Measurements from ENCODE around the gene IGFBP7. TPM values are rescaled to one million over a fixed set of nuclear protein-coding genes. Genes with fewer than 3 reads are reported as not detected.

IGFBP7 gene
- total RNA-seq, 4 donors from 2014 or later: 1,415 to 3,184 (median 2,179) TPM

GRCh38 chr4:57020467-57021101 lies 89.6 kb downstream of the IGFBP7 start:
- Histone ChIP-seq H3K36me3 (peaks cover 0 to 93% (median 30%) of the 10 kb centered on the region in 3 donors), H3K4me1 (peaks cover 0 to 3% (median 0%) of the 10 kb centered on the region in 4 donors), H3K27me3 (no peaks in the 10 kb centered on the region), H3K4me3 (no peak overlapping the region), H3K27ac (no peak overlapping the region), H3K9me3 (no peaks in the 10 kb centered on the region)
- DNase-seq (ENCODE audit: low spot score in 2 of 2): no peak
- TF ChIP-seq EP300 (IDR thresholded peaks at IDR 0.05) (no peak), POLR2A (IDR thresholded peaks at IDR 0.05) (no peak), CTCF (IDR thresholded peaks at IDR 0.05) (no peak)
- 91 to 93% methylated on average over 5 of the region's 5 CpGs for WGBS, 2 donors

- Histone ChIP-seq H3K9me3 (no peaks in the 10 kb centered on the region), H3K4me1 (peaks cover 0 to 3% (median 0%) of the 10 kb centered on the region in 4 donors), H3K36me3 (peaks cover 0 to 90% (median 27%) of the 10 kb centered on the region in 3 donors), H3K27ac (no peak overlapping the region), H3K4me3 (no peak overlapping the region), H3K27me3 (no peaks in the 10 kb centered on the region)
- TF ChIP-seq POLR2A (IDR thresholded peaks at IDR 0.05) (no peak), EP300 (IDR thresholded peaks at IDR 0.05) (no peak), CTCF (IDR thresholded peaks at IDR 0.05) (no peak)
- no peak for DNase-seq (ENCODE audit: low spot score in 2 of 2)
Measured at GRCh38 chr4:57018980-57019379, 91.2 kb downstream of the IGFBP7 start.

- Histone ChIP-seq H3K27me3 (no peaks in the 10 kb centered on the region), H3K9me3 (no peaks in the 10 kb centered on the region), H3K4me3 (no peak overlapping the region), H3K4me1 (peaks cover 0 to 1% (median 0%) of the 10 kb centered on the region in 4 donors), H3K36me3 (peaks cover 2 to 95% (median 18%) of the 10 kb centered on the region in 3 donors), H3K27ac (no peak overlapping the region)
- no peak for DNase-seq (ENCODE audit: low spot score in 2 of 2)
- 84 to 92% methylated on average over 4 of the region's 4 CpGs for WGBS, 2 donors
- TF ChIP-seq POLR2A (IDR thresholded peaks at IDR 0.05) (no peak), CTCF (IDR thresholded peaks at IDR 0.05) (no peak), EP300 (IDR thresholded peaks at IDR 0.05) (no peak)
Measured at GRCh38 chr4:57013543-57014120, 96.6 kb downstream of the IGFBP7 start.

GRCh38 chr4:56999751-57000150 lies 110.4 kb downstream of the IGFBP7 start:
- peaks cover 0 to 79% (median 5%) of the 10 kb centered on the region in 3 donors for H3K36me3 ChIP-seq

More at GRCh38 chr4:56999751-57000150, 110.4 kb downstream of the IGFBP7 start:
- H3K4me3 ChIP-seq: no peak overlapping the region
- DNase-seq (ENCODE audit: low spot score in 2 of 2): no peak
- WGBS, 2 donors: 89 to 97% methylated on average over 1 of the region's 1 CpG
- H3K4me1 ChIP-seq: peaks cover 0 to 12% (median 6%) of the 10 kb centered on the region in 4 donors
- H3K27ac ChIP-seq: no peak overlapping the region
- H3K9me3 ChIP-seq: no peaks in the 10 kb centered on the region
- H3K27me3 ChIP-seq: no peaks in the 10 kb centered on the region
- TF ChIP-seq EP300 (IDR thresholded peaks at IDR 0.05): no peak
- TF ChIP-seq CTCF (IDR thresholded peaks at IDR 0.05): no peak
- no peak for TF ChIP-seq POLR2A (IDR thresholded peaks at IDR 0.05)
